HEK293 (cell line): Measurements from ENCODE around the gene SRMS.

Experiments
- KLF1 ChIP-seq: fragments of 450-650 bp; formaldehyde crosslinking; IDR thresholded peaks from 2 replicates; pipeline ENCODE4 v1.5.1; 2016; ENCODE audit warnings: missing biosample characterization, missing genetic modification characterization
- ZFP3 ChIP-seq: fragments of 450-650 bp; formaldehyde crosslinking; IDR thresholded peaks from 2 replicates; pipeline ENCODE4 v1.5.1; 2016; ENCODE audit warnings: low read depth, missing biosample characterization, missing genetic modification characterization
- ZNF274 ChIP-seq, 2 experiments: fragments of 200-500 bp in 1 of 2; fragments of 450-650 bp in 1 of 2; sonication (Bioruptor generic) in 1 of 2; formaldehyde crosslinking in 1 of 2; IDR thresholded peaks; 2 replicates each; pipeline versions ENCODE4 v1.5.1 to v1.6.1; 2014 to 2016; ENCODE audit warnings: borderline replicate concordance in 1 of 2, inconsistent platforms in 1 of 2, low read length in 1 of 2, missing biosample characterization in 1 of 2, missing genetic modification characterization in 1 of 2
- ZNF501 ChIP-seq: fragments of 450-650 bp; formaldehyde crosslinking; IDR thresholded peaks from 2 replicates; pipeline ENCODE4 v1.5.1; 2016; ENCODE audit warnings: missing biosample characterization, missing genetic modification characterization
- ZNF585B ChIP-seq: fragments of 450-650 bp; formaldehyde crosslinking; IDR thresholded peaks from 2 replicates; pipeline ENCODE4 v1.5.1; 2016; ENCODE audit warnings: missing biosample characterization, missing genetic modification characterization
- TF ChIP-seq, protein P1 (sequence below): fragments of 450-650 bp; formaldehyde crosslinking; IDR thresholded peaks from 2 replicates; pipeline ENCODE4 v1.5.0; 2017; ENCODE audit warnings: missing biosample characterization, missing genetic modification characterization, borderline replicate concordance
- TF ChIP-seq, protein P2 (sequence below): fragments of 450-650 bp; formaldehyde crosslinking; IDR thresholded peaks from 2 replicates; pipeline ENCODE4 v1.5.1; 2016; ENCODE audit warnings: missing biosample characterization, missing genetic modification characterization
- TF ChIP-seq, protein P3 (sequence below): fragments of 450-650 bp; formaldehyde crosslinking; IDR thresholded peaks from 2 replicates; pipeline ENCODE4 v1.5.1; 2016; ENCODE audit warnings: missing biosample characterization, missing genetic modification characterization
- TF ChIP-seq, protein P4 (sequence below): IDR thresholded peaks from 2 replicates; pipeline ENCODE4 v1.6.1; 2011; ENCODE audit warnings: mild to moderate bottlenecking, low read depth, low read length, borderline replicate concordance
- TF ChIP-seq, protein P5 (sequence below): fragments of 450-650 bp; formaldehyde crosslinking; conservative IDR thresholded peaks from 2 replicates; pipeline ENCODE4 v1.5.1; 2016; ENCODE audit warnings: low read depth, missing biosample characterization, missing genetic modification characterization
- TF ChIP-seq, protein P6 (sequence below): fragments of 450-650 bp; formaldehyde crosslinking; IDR thresholded peaks from 2 replicates; pipeline ENCODE4 v1.5.1; 2016; ENCODE audit warnings: missing biosample characterization, missing genetic modification characterization, low read depth

DNA sequence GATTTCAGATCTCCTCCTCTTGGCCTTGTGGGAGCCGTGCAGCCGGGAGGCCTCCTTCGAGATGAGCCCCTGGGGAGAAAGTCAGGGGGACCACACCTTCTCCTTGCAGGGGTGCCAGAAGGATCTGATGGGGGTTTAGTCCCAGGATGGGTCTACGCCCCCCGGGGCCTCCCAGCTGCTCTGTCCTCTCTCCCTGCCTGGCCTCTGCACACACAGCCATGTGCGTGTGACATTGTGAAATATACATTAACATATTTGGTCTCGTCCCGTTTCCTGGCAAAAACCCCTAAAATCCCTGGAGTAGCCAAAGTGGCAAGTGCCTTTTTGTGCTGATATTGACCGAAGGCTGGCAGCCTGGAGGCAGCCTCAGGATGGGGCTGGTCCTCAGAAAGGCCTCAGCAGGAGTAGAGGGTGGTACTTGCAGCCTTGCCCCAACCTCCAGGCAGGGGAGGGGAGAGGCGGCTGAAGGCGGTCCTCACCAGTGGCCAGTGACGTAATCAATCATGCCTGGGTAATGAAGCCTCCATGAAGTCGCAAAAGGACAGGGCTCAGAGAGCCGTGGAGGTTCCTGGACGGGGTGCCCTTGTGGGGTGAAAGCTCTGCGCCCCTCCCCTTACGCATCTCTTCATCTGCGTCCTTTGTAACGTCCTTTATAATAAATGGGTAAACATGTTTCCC lies 31.6 kb upstream of the SRMS start:
- TF ChIP-seq ZNF501 (tag by site-specific recombination) (no peak), ZNF274 (IDR thresholded peaks at IDR 0.05; ENCODE audit: low read length) (no peak), ZNF274 (tag by site-specific recombination; IDR thresholded peaks at IDR 0.05; ENCODE audit: borderline replicate concordance) (no peak), ZFP3 (tag by site-specific recombination) (no peak), ZNF585B (tag by site-specific recombination) (no peak), KLF1 (tag by site-specific recombination) (no peak)
- TF ChIP-seq, protein P1, sequence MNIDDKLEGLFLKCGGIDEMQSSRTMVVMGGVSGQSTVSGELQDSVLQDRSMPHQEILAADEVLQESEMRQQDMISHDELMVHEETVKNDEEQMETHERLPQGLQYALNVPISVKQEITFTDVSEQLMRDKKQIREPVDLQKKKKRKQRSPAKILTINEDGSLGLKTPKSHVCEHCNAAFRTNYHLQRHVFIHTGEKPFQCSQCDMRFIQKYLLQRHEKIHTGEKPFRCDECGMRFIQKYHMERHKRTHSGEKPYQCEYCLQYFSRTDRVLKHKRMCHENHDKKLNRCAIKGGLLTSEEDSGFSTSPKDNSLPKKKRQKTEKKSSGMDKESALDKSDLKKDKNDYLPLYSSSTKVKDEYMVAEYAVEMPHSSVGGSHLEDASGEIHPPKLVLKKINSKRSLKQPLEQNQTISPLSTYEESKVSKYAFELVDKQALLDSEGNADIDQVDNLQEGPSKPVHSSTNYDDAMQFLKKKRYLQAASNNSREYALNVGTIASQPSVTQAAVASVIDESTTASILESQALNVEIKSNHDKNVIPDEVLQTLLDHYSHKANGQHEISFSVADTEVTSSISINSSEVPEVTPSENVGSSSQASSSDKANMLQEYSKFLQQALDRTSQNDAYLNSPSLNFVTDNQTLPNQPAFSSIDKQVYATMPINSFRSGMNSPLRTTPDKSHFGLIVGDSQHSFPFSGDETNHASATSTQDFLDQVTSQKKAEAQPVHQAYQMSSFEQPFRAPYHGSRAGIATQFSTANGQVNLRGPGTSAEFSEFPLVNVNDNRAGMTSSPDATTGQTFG (tag by site-specific recombination) = no peak
- TF ChIP-seq, protein P2, sequence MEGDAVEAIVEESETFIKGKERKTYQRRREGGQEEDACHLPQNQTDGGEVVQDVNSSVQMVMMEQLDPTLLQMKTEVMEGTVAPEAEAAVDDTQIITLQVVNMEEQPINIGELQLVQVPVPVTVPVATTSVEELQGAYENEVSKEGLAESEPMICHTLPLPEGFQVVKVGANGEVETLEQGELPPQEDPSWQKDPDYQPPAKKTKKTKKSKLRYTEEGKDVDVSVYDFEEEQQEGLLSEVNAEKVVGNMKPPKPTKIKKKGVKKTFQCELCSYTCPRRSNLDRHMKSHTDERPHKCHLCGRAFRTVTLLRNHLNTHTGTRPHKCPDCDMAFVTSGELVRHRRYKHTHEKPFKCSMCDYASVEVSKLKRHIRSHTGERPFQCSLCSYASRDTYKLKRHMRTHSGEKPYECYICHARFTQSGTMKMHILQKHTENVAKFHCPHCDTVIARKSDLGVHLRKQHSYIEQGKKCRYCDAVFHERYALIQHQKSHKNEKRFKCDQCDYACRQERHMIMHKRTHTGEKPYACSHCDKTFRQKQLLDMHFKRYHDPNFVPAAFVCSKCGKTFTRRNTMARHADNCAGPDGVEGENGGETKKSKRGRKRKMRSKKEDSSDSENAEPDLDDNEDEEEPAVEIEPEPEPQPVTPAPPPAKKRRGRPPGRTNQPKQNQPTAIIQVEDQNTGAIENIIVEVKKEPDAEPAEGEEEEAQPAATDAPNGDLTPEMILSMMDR (tag by site-specific recombination) = no peak
- TF ChIP-seq, protein P3, sequence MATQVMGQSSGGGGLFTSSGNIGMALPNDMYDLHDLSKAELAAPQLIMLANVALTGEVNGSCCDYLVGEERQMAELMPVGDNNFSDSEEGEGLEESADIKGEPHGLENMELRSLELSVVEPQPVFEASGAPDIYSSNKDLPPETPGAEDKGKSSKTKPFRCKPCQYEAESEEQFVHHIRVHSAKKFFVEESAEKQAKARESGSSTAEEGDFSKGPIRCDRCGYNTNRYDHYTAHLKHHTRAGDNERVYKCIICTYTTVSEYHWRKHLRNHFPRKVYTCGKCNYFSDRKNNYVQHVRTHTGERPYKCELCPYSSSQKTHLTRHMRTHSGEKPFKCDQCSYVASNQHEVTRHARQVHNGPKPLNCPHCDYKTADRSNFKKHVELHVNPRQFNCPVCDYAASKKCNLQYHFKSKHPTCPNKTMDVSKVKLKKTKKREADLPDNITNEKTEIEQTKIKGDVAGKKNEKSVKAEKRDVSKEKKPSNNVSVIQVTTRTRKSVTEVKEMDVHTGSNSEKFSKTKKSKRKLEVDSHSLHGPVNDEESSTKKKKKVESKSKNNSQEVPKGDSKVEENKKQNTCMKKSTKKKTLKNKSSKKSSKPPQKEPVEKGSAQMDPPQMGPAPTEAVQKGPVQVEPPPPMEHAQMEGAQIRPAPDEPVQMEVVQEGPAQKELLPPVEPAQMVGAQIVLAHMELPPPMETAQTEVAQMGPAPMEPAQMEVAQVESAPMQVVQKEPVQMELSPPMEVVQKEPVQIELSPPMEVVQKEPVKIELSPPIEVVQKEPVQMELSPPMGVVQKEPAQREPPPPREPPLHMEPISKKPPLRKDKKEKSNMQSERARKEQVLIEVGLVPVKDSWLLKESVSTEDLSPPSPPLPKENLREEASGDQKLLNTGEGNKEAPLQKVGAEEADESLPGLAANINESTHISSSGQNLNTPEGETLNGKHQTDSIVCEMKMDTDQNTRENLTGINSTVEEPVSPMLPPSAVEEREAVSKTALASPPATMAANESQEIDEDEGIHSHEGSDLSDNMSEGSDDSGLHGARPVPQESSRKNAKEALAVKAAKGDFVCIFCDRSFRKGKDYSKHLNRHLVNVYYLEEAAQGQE (tag by site-specific recombination) = no peak
- TF ChIP-seq, protein P4, sequence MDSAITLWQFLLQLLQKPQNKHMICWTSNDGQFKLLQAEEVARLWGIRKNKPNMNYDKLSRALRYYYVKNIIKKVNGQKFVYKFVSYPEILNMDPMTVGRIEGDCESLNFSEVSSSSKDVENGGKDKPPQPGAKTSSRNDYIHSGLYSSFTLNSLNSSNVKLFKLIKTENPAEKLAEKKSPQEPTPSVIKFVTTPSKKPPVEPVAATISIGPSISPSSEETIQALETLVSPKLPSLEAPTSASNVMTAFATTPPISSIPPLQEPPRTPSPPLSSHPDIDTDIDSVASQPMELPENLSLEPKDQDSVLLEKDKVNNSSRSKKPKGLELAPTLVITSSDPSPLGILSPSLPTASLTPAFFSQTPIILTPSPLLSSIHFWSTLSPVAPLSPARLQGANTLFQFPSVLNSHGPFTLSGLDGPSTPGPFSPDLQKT = no peak
- TF ChIP-seq, protein P5, sequence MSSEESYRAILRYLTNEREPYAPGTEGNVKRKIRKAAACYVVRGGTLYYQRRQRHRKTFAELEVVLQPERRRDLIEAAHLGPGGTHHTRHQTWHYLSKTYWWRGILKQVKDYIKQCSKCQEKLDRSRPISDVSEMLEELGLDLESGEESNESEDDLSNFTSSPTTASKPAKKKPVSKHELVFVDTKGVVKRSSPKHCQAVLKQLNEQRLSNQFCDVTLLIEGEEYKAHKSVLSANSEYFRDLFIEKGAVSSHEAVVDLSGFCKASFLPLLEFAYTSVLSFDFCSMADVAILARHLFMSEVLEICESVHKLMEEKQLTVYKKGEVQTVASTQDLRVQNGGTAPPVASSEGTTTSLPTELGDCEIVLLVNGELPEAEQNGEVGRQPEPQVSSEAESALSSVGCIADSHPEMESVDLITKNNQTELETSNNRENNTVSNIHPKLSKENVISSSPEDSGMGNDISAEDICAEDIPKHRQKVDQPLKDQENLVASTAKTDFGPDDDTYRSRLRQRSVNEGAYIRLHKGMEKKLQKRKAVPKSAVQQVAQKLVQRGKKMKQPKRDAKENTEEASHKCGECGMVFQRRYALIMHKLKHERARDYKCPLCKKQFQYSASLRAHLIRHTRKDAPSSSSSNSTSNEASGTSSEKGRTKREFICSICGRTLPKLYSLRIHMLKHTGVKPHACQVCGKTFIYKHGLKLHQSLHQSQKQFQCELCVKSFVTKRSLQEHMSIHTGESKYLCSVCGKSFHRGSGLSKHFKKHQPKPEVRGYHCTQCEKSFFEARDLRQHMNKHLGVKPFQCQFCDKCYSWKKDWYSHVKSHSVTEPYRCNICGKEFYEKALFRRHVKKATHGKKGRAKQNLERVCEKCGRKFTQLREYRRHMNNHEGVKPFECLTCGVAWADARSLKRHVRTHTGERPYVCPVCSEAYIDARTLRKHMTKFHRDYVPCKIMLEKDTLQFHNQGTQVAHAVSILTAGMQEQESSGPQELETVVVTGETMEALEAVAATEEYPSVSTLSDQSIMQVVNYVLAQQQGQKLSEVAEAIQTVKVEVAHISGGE (tag by site-specific recombination) = no peak
- TF ChIP-seq, protein P6, sequence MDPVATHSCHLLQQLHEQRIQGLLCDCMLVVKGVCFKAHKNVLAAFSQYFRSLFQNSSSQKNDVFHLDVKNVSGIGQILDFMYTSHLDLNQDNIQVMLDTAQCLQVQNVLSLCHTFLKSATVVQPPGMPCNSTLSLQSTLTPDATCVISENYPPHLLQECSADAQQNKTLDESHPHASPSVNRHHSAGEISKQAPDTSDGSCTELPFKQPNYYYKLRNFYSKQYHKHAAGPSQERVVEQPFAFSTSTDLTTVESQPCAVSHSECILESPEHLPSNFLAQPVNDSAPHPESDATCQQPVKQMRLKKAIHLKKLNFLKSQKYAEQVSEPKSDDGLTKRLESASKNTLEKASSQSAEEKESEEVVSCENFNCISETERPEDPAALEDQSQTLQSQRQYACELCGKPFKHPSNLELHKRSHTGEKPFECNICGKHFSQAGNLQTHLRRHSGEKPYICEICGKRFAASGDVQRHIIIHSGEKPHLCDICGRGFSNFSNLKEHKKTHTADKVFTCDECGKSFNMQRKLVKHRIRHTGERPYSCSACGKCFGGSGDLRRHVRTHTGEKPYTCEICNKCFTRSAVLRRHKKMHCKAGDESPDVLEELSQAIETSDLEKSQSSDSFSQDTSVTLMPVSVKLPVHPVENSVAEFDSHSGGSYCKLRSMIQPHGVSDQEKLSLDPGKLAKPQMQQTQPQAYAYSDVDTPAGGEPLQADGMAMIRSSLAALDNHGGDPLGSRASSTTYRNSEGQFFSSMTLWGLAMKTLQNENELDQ (tag by site-specific recombination) = no peak
